Measurements from ENCODE around the gene LYRM4. TPM values are rescaled to one million over a fixed set of nuclear protein-coding genes. Genes with fewer than 3 reads are reported as not detected.

The LYRM4 gene
- total and polyA plus RNA-seq, 2 experiments from 2014 or later = 51.0 to 62.0 TPM

- no peak for TF ChIP-seq ZNF462 (CRISPR knock-in tag; IDR thresholded peaks at IDR 0.05)
- TF ChIP-seq ZNF114 (CRISPR knock-in tag; IDR thresholded peaks at IDR 0.05) = no peak
- TF ChIP-seq ETS1 (IDR thresholded peaks at IDR 0.05) = no peak
Observed at GRCh38 chr6:5229356-5229755, 31.4 kb downstream of the LYRM4 start (continued).

- H2AFZ ChIP-seq = no peak overlapping the region
- Mint-ChIP-seq H3K27me3 (ENCODE audit: insufficient read depth, low read depth, poor library complexity) (peaks cover 3% of the 10 kb centered on the region), H3K4me3 (no peak overlapping the region), H3K27ac (no peak overlapping the region), H3K36me3 (ENCODE audit: low read depth) (no peaks in the 10 kb centered on the region), H3K9me3 (no peaks in the 10 kb centered on the region), H3K4me1 (peaks cover 7% of the 10 kb centered on the region; the same call in 2 of the 3 replicates)
- ATAC-seq (no peak), DNase-seq (ENCODE audit: low spot score) (no peak)
- no peaks in the 10 kb centered on the region for H3K27me3 ChIP-seq (ENCODE audit: insufficient read depth)
- H3K9me2 ChIP-seq (ENCODE audit: insufficient read depth) = no peaks in the 10 kb centered on the region
- no peaks in the 10 kb centered on the region for H3F3A ChIP-seq (replicated peaks; ENCODE audit: low read depth)
- H4K20me1 ChIP-seq (replicated peaks; ENCODE audit: insufficient read depth) = peaks cover 18% of the 10 kb centered on the region
- H3K27ac ChIP-seq (ENCODE audit: low read depth) = no peak overlapping the region
- no peaks in the 10 kb centered on the region; the same call in 1 of the 2 replicates for H3K4me1 ChIP-seq (ENCODE audit: insufficient read depth)
- peaks cover 24% of the 10 kb centered on the region for H3K79me2 ChIP-seq (replicated peaks; ENCODE audit: insufficient read depth)
- no peaks in the 10 kb centered on the region for H3K36me3 ChIP-seq (ENCODE audit: insufficient read depth)
- H3K4me2 ChIP-seq = no peak overlapping the region
- H3K4me3 ChIP-seq = no peak overlapping the region
- TF ChIP-seq ZNF114 (CRISPR knock-in tag; IDR thresholded peaks at IDR 0.05) (no peak), STAT1 (IDR thresholded peaks at IDR 0.05; ENCODE audit: unreplicated experiment) (no peak), NANOG (IDR thresholded peaks at IDR 0.05; ENCODE audit: borderline replicate concordance) (no peak), REST (IDR thresholded peaks at IDR 0.05; ENCODE audit: unreplicated experiment) (no peak), ETS1 (IDR thresholded peaks at IDR 0.05) (no peak), CREB1 (CRISPR knock-in tag; IDR thresholded peaks at IDR 0.05; ENCODE audit: low read depth) (no peak), POLR2AphosphoS5 (IDR thresholded peaks at IDR 0.05; ENCODE audit: low read depth) (no peak)
Observed at GRCh38 chr6:5223309-5223708, 37.4 kb downstream of the LYRM4 start.
